Kasumi-1 (cell line): ENCODE results near the gene SGMS1.
"Not testable (repeated sequence)": the region's sequence is repeated elsewhere in the genome, so short reads cannot be mapped to it uniquely, and the experiment has no call there.

Experiments
- DNase-seq, 2 experiments: peaks; one replicate each; lab custom pipeline; 2025; lab: John Stamatoyannopoulos, UW

The SGMS1 gene

GRCh38 chr10:50373821-50374501 lies 249.8 kb downstream of the SGMS1 start:
- no peak for DNase-seq

GRCh38 chr10:50369931-50370330 lies 253.8 kb downstream of the SGMS1 start:
- DNase-seq, result no peak

- peak; percentile 47 to 60 for DNase-seq
Measured at GRCh38 chr10:50367732-50368131, 256.0 kb downstream of the SGMS1 start.

- DNase-seq, result not testable (repeated sequence)
Measured at GRCh38 chr10:50366421-50366820, 257.3 kb downstream of the SGMS1 start.

GRCh38 chr10:50364730-50365129 lies 259.0 kb downstream of the SGMS1 start:
- not testable (repeated sequence) for DNase-seq

GRCh38 chr10:50362547-50363125 lies 261.1 kb downstream of the SGMS1 start:
- peak; percentile 33 to 54 for DNase-seq

- no peak for DNase-seq
Measured at GRCh38 chr10:50361946-50362345, 261.8 kb downstream of the SGMS1 start.

- no peak for DNase-seq
Measured at GRCh38 chr10:50360077-50360850, 263.5 kb downstream of the SGMS1 start.

- DNase-seq, result no peak
Measured at GRCh38 chr10:50358925-50359687, 264.6 kb downstream of the SGMS1 start.

- DNase-seq, result no peak
Measured at GRCh38 chr10:50358411-50358810, 265.3 kb downstream of the SGMS1 start.

GRCh38 chr10:50356481-50356832 lies 267.3 kb downstream of the SGMS1 start:
- DNase-seq, result not testable (repeated sequence)

GRCh38 chr10:50355693-50356480 lies 267.9 kb downstream of the SGMS1 start:
- DNase-seq, result not testable (repeated sequence)

GRCh38 chr10:50351483-50352146 lies 272.1 kb downstream of the SGMS1 start:
- no peak for DNase-seq

GRCh38 chr10:50350366-50350765 lies 273.4 kb downstream of the SGMS1 start:
- DNase-seq, result no peak

- DNase-seq, result no peak
Measured at GRCh38 chr10:50349554-50349953, 274.2 kb downstream of the SGMS1 start.

GRCh38 chr10:50347394-50347802 lies 276.4 kb downstream of the SGMS1 start:
- DNase-seq, result peak; percentile 55 to 67

GRCh38 chr10:50346942-50347341 lies 276.8 kb downstream of the SGMS1 start:
- no peak for DNase-seq

- DNase-seq, result no peak
Measured at GRCh38 chr10:50345545-50345944, 278.2 kb downstream of the SGMS1 start.

GRCh38 chr10:50343702-50344331 lies 279.9 kb downstream of the SGMS1 start:
- no peak for DNase-seq

- DNase-seq, result no peak
Measured at GRCh38 chr10:50341987-50342386, 281.8 kb downstream of the SGMS1 start.

GRCh38 chr10:50336140-50336539 lies 287.6 kb downstream of the SGMS1 start:
- no peak for DNase-seq
